BLaER1 treated with 17β-estradiol and CSF1 and Interleukin-3, amounts not matched to agents 10 nM and 100 nM (cell line): ENCODE measurements around the gene AMN.

ENCODE experiments used
- H3K27ac ChIP-seq, 11 experiments: shearing (Covaris generic); formaldehyde crosslinking; 2 replicates each; pipeline ENCODE4 v1.8.1; 2022
- H3K27me3 ChIP-seq, 11 experiments: shearing (Covaris generic); formaldehyde crosslinking; 2 replicates each; pipeline ENCODE4 v1.8.1; 2022
- H3K36me3 ChIP-seq, 11 experiments: shearing (Covaris generic); formaldehyde crosslinking; 2 replicates each; pipeline ENCODE4 v1.8.1; 2022
- H3K4me1 ChIP-seq, 10 experiments: shearing (Covaris generic); formaldehyde crosslinking; 2 replicates each; pipeline ENCODE4 v1.8.1; 2022
- H3K4me2 ChIP-seq, 11 experiments: shearing (Covaris generic); formaldehyde crosslinking; 2 replicates each; pipeline ENCODE4 v1.8.1; 2022
- H3K4me3 ChIP-seq, 10 experiments: shearing (Covaris generic); formaldehyde crosslinking; 2 replicates each; pipeline ENCODE4 v1.8.1; 2022
- H3K9ac ChIP-seq, 11 experiments: shearing (Covaris generic); formaldehyde crosslinking; 2 replicates each; pipeline ENCODE4 v1.8.1; 2022
- H3K9me3 ChIP-seq, 11 experiments: shearing (Covaris generic); formaldehyde crosslinking; replicated peaks in 1 of 11; 2 replicates each; pipeline ENCODE4 v1.8.1; 2022
- H4K20me1 ChIP-seq, 11 experiments: shearing (Covaris generic); formaldehyde crosslinking; 2 replicates each; pipeline ENCODE4 v1.8.1; 2022
- Cebpa-rat ChIP-seq, 11 experiments: shearing (Covaris generic); IDR thresholded peaks; 2 replicates each; pipeline ENCODE4 v1.8.1; 2022

AMN gene

GRCh38 chr14:102907980-102908730 is 14.3 kb upstream of the AMN start:
- Histone ChIP-seq H3K4me2 (peak overlapping the region in 9 of 11 experiments; percentile 39 to 94 (median 91); a peak in 18 of 22 replicates), H3K27me3 (no peaks in the 10 kb centered on the region), H3K36me3 (peaks cover 33 to 70% (median 40%) of the 10 kb centered on the region in 11 experiments), H4K20me1 (peaks cover 34 to 71% (median 43%) of the 10 kb centered on the region in 11 experiments; a peak in 21 of 22 replicates), H3K27ac (no peak overlapping the region), H3K9ac (no peak overlapping the region), H3K9me3 (no peaks in the 10 kb centered on the region; a peak in 1 of 22 replicates), H3K4me1 (peaks cover 0 to 39% (median 30%) of the 10 kb centered on the region in 10 experiments; a peak in 16 of 20 replicates), H3K4me3 (no peak overlapping the region)
- TF ChIP-seq Cebpa-rat (IDR thresholded peaks at IDR 0.05) = no peak

- Histone ChIP-seq H3K4me1 (peaks cover 0 to 46% (median 38%) of the 10 kb centered on the region in 10 experiments; a peak in 16 of 20 replicates), H3K4me2 (peak overlapping the region in 8 of 11 experiments; percentile 68 to 94 (median 91); a peak in 12 of 22 replicates), H3K27me3 (no peaks in the 10 kb centered on the region), H3K36me3 (peaks cover 25 to 62% (median 33%) of the 10 kb centered on the region in 11 experiments), H4K20me1 (peaks cover 34 to 64% (median 42%) of the 10 kb centered on the region in 11 experiments; a peak in 21 of 22 replicates), H3K4me3 (no peak overlapping the region), H3K9me3 (no peaks in the 10 kb centered on the region; a peak in 1 of 22 replicates), H3K27ac (no peak overlapping the region), H3K9ac (0 out of 22 replicates have a peak overlapping the region, but pooled peaks of 1 of the 11 experiments have one; percentile 29)
- TF ChIP-seq Cebpa-rat (IDR thresholded peaks at IDR 0.05) = no peak
Measured at GRCh38 chr14:102908766-102909455, 13.6 kb upstream of the AMN start.

GRCh38 chr14:102909462-102909861 is 13.0 kb upstream of the AMN start:
- no peak for TF ChIP-seq Cebpa-rat (IDR thresholded peaks at IDR 0.05)
- Histone ChIP-seq H3K9me3 (no peaks in the 10 kb centered on the region; a peak in 1 of 22 replicates), H3K27ac (no peak overlapping the region), H4K20me1 (peaks cover 34 to 61% (median 42%) of the 10 kb centered on the region in 11 experiments; a peak in 21 of 22 replicates), H3K36me3 (peaks cover 20 to 57% (median 28%) of the 10 kb centered on the region in 11 experiments), H3K4me3 (no peak overlapping the region), H3K4me1 (peaks cover 0 to 52% (median 43%) of the 10 kb centered on the region in 10 experiments; a peak in 16 of 20 replicates), H3K27me3 (no peaks in the 10 kb centered on the region), H3K9ac (no peak overlapping the region), H3K4me2 (peak overlapping the region in 4 of 11 experiments; percentile 86 to 94 (median 92); a peak in 5 of 22 replicates)

- H3K4me3 ChIP-seq = no peak overlapping the region
- no peak overlapping the region for H3K27ac ChIP-seq
- H3K4me1 ChIP-seq = peaks cover 0 to 56% (median 48%) of the 10 kb centered on the region in 10 experiments; a peak in 16 of 20 replicates
Measured at GRCh38 chr14:102909911-102910310, 12.6 kb upstream of the AMN start.

GRCh38 chr14:102910442-102910841 is 12.0 kb upstream of the AMN start:
- H3K4me3 ChIP-seq = no peak overlapping the region
- no peaks in the 10 kb centered on the region; a peak in 1 of 22 replicates for H3K9me3 ChIP-seq
- H3K27ac ChIP-seq = no peak overlapping the region
- no peaks in the 10 kb centered on the region for H3K27me3 ChIP-seq
- peaks cover 0 to 61% (median 49%) of the 10 kb centered on the region in 10 experiments; a peak in 16 of 20 replicates for H3K4me1 ChIP-seq
- H3K9ac ChIP-seq = no peak overlapping the region
- TF ChIP-seq Cebpa-rat (IDR thresholded peaks at IDR 0.05) = no peak
- H3K36me3 ChIP-seq = peaks cover 13 to 48% (median 21%) of the 10 kb centered on the region in 11 experiments
- peaks cover 34 to 65% (median 42%) of the 10 kb centered on the region in 11 experiments; a peak in 21 of 22 replicates for H4K20me1 ChIP-seq
- H3K4me2 ChIP-seq = no peak overlapping the region

More at GRCh38 chr14:102909911-102910310, 12.6 kb upstream of the AMN start:
- Histone ChIP-seq H3K9ac (no peak overlapping the region), H3K4me2 (no peak overlapping the region), H4K20me1 (peaks cover 34 to 65% (median 42%) of the 10 kb centered on the region in 11 experiments; a peak in 21 of 22 replicates), H3K9me3 (no peaks in the 10 kb centered on the region; a peak in 1 of 22 replicates), H3K27me3 (no peaks in the 10 kb centered on the region), H3K36me3 (peaks cover 18 to 53% (median 26%) of the 10 kb centered on the region in 11 experiments)
- no peak for TF ChIP-seq Cebpa-rat (IDR thresholded peaks at IDR 0.05)

GRCh38 chr14:102911541-102911951 is 10.9 kb upstream of the AMN start:
- H4K20me1 ChIP-seq = peaks cover 33 to 67% (median 41%) of the 10 kb centered on the region in 11 experiments; a peak in 21 of 22 replicates
- H3K36me3 ChIP-seq = peaks cover 5 to 37% (median 12%) of the 10 kb centered on the region in 11 experiments; a peak in 17 of 22 replicates
- no peaks in the 10 kb centered on the region for H3K27me3 ChIP-seq
- no peak overlapping the region for H3K4me2 ChIP-seq
- no peaks in the 10 kb centered on the region; a peak in 1 of 22 replicates for H3K9me3 ChIP-seq
- H3K9ac ChIP-seq = no peak overlapping the region
- no peak overlapping the region for H3K4me3 ChIP-seq
- H3K4me1 ChIP-seq = peaks cover 0 to 63% (median 48%) of the 10 kb centered on the region in 10 experiments; a peak in 16 of 20 replicates
- TF ChIP-seq Cebpa-rat (IDR thresholded peaks at IDR 0.05) = no peak
- no peak overlapping the region for H3K27ac ChIP-seq

GRCh38 chr14:102911991-102912761 is 10.3 kb upstream of the AMN start:
- no peaks in the 10 kb centered on the region for H3K27me3 ChIP-seq
- no peaks in the 10 kb centered on the region for H3K9me3 ChIP-seq
- peaks cover 0 to 31% (median 6%) of the 10 kb centered on the region in 11 experiments; a peak in 13 of 22 replicates for H3K36me3 ChIP-seq
- H3K4me2 ChIP-seq = no peak overlapping the region
- H3K9ac ChIP-seq = no peak overlapping the region
- TF ChIP-seq Cebpa-rat (IDR thresholded peaks at IDR 0.05) = no peak
- H4K20me1 ChIP-seq = peaks cover 26 to 67% (median 34%) of the 10 kb centered on the region in 11 experiments; a peak in 21 of 22 replicates
- H3K4me1 ChIP-seq = peaks cover 0 to 63% (median 42%) of the 10 kb centered on the region in 10 experiments; a peak in 16 of 20 replicates
- H3K4me3 ChIP-seq = no peak overlapping the region
- no peak overlapping the region for H3K27ac ChIP-seq
